IMR-90 (cell line): ENCODE measurements around the gene SIGLEC7. TPM values are rescaled to one million over a fixed set of nuclear protein-coding genes. Genes with fewer than 3 reads are reported as not detected.

ENCODE experiments used
- ATAC-seq: fragments of 200-7000 bp; cut with Tn5 transposase; 2 replicates; pipeline ENCODE4 v1.9.1; 2020; ENCODE audit warnings: low read depth, mild to moderate bottlenecking, moderate library complexity
- BruUV-seq: library from RNA; stranded (reverse); fragments of 400-500 nt; replicated peaks from 2 replicates; lab custom pipeline; 2021; lab: Mats Ljungman, UMichigan
- CTCF ChIA-PET: fragments of 300-600 bp; formaldehyde crosslinking; extraction: SDS; loops from one replicate; lab custom pipeline; 2021; ENCODE audit warnings: antibody characterized with exemption; lab: Yijun Ruan, JAX
- POLR2A ChIA-PET: fragments of 300-600 bp; sonication (Branson Sonifier 250); formaldehyde crosslinking; loops from one replicate; lab custom pipeline; 2022; ENCODE audit warnings: antibody characterized with exemption; ENCODE audit not compliant: unreplicated experiment; lab: Charles Lee
- DNase-seq: peaks from one replicate; pipeline ENCODE4 v3.0.0; 2013
- H2AFZ ChIP-seq: replicated peaks from 2 replicates; pipeline ENCODE3; 2013; ENCODE audit warnings: low read length, mild to moderate bottlenecking; ENCODE audit not compliant: poor library complexity
- H2AK5ac ChIP-seq: 2 replicates; pipeline ENCODE4 v1.6.1; 2013; ENCODE audit warnings: low read depth, low read length, inconsistent platforms
- H2AK9ac ChIP-seq: replicated peaks from 2 replicates; pipeline ENCODE3; 2013; ENCODE audit warnings: mild to moderate bottlenecking, low read depth, low read length, moderate library complexity; ENCODE audit not compliant: poor library complexity
- H2BK120ac ChIP-seq: 2 replicates; pipeline ENCODE4 v1.6.1; 2013; ENCODE audit warnings: low read depth, low read length, inconsistent platforms
- H2BK15ac ChIP-seq: 3 replicates; pipeline ENCODE4 v1.6.1; 2013; ENCODE audit warnings: low read depth, low read length, inconsistent platforms
- H2BK20ac ChIP-seq: 2 replicates; pipeline ENCODE4 v1.6.1; 2013; ENCODE audit warnings: low read depth, mild to moderate bottlenecking, inconsistent platforms, low read length, moderate library complexity
- H2BK5ac ChIP-seq: 2 replicates; pipeline ENCODE4 v1.6.1; 2013; ENCODE audit warnings: mild to moderate bottlenecking, low read depth, low read length, inconsistent platforms; ENCODE audit not compliant: poor library complexity, severe bottlenecking
- H3K14ac ChIP-seq: replicated peaks from 2 replicates; pipeline ENCODE4 v1.6.1; 2013; ENCODE audit warnings: low read depth, low read length, inconsistent platforms
- H3K18ac ChIP-seq: 2 replicates; pipeline ENCODE4 v1.6.1; 2013; ENCODE audit warnings: low read depth, low read length, control low read depth
- H3K23ac ChIP-seq: 2 replicates; pipeline ENCODE4 v1.6.1; 2013; ENCODE audit warnings: low read depth, low read length, inconsistent platforms
- H3K27ac ChIP-seq: 2 replicates; pipeline ENCODE4 v1.5.1; 2013; ENCODE audit warnings: mild to moderate bottlenecking, control low read depth, low read length; ENCODE audit not compliant: insufficient read depth
- H3K27me3 ChIP-seq: 2 replicates; pipeline ENCODE4 v1.6.1; 2013; ENCODE audit warnings: low read length; ENCODE audit not compliant: control insufficient read depth, insufficient read depth
- H3K36me3 ChIP-seq: 2 replicates; pipeline ENCODE4 v1.6.1; 2013; ENCODE audit warnings: low read length, mixed read lengths; ENCODE audit not compliant: control insufficient read depth, insufficient read depth
- H3K4ac ChIP-seq: 2 replicates; pipeline ENCODE4 v1.6.1; 2013; ENCODE audit warnings: low read depth, low read length, inconsistent platforms
- H3K4me1 ChIP-seq: 2 replicates; pipeline ENCODE4 v1.6.1; 2013; ENCODE audit warnings: low read length, mixed read lengths; ENCODE audit not compliant: control insufficient read depth, insufficient read depth
- H3K4me2 ChIP-seq: 2 replicates; pipeline ENCODE4 v1.6.1; 2013; ENCODE audit warnings: low read depth, mild to moderate bottlenecking, control low read depth, low read length, moderate library complexity
- H3K4me3 ChIP-seq: 2 replicates; pipeline ENCODE4 v1.5.1; 2013; ENCODE audit warnings: low read depth, mild to moderate bottlenecking, control low read depth, low read length, moderate library complexity; ENCODE audit not compliant: insufficient read depth
- H3K56ac ChIP-seq: 2 replicates; pipeline ENCODE4 v1.6.1; 2013; ENCODE audit warnings: low read length, inconsistent platforms; ENCODE audit not compliant: insufficient read depth; ENCODE audit errors: extremely low read depth
- H3K79me1 ChIP-seq, 2 experiments: 2 replicates each; pipeline ENCODE4 v1.6.1; 2013; ENCODE audit warnings: low read length in 2 of 2, inconsistent platforms in 1 of 2, low read depth in 1 of 2
- H3K9ac ChIP-seq: 2 replicates; pipeline ENCODE4 v1.6.1; 2013; ENCODE audit warnings: low read depth, low read length, control low read depth
- H3K9me1 ChIP-seq: 2 replicates; pipeline ENCODE4 v1.6.1; 2013; ENCODE audit warnings: low read length, inconsistent platforms; ENCODE audit not compliant: insufficient read depth
- H3K9me3 ChIP-seq: 2 replicates; pipeline ENCODE4 v1.6.1; 2013; ENCODE audit warnings: low read length; ENCODE audit not compliant: control insufficient read depth, insufficient read depth
- H4K20me1 ChIP-seq: 2 replicates; pipeline ENCODE4 v1.6.1; 2013; ENCODE audit warnings: low read length, inconsistent platforms; ENCODE audit not compliant: insufficient read depth
- H4K5ac ChIP-seq: 2 replicates; pipeline ENCODE4 v1.6.1; 2013; ENCODE audit warnings: mild to moderate bottlenecking, low read depth, low read length, control low read depth
- H4K8ac ChIP-seq, 2 experiments: 2 replicates each; pipeline ENCODE4 v1.6.1; 2013; ENCODE audit warnings: low read depth in 2 of 2, low read length in 2 of 2, control low read depth in 1 of 2, inconsistent platforms in 1 of 2
- H4K91ac ChIP-seq: 2 replicates; pipeline ENCODE4 v1.6.1; 2013; ENCODE audit warnings: low read depth, low read length, inconsistent platforms; ENCODE audit not compliant: insufficient read depth
- BHLHE40 ChIP-seq: fragments of 150-350 bp; IDR thresholded peaks from 2 replicates; pipeline ENCODE4 v1.6.1; 2016; ENCODE audit warnings: mild to moderate bottlenecking, low read depth, low read length
- CEBPB ChIP-seq: IDR thresholded peaks from 2 replicates; pipeline ENCODE4 v1.6.1; 2012; ENCODE audit warnings: low read depth, low read length, improper control_type of control experiment
- CHD1 ChIP-seq: IDR thresholded peaks from 2 replicates; pipeline ENCODE4 v1.6.1; 2012; ENCODE audit warnings: low read depth, low read length, improper control_type of control experiment
- CTCF ChIP-seq: conservative IDR thresholded peaks from 2 replicates; pipeline ENCODE4 v1.5.1; 2012; ENCODE audit warnings: mild to moderate bottlenecking, low read depth, low read length, improper control_type of control experiment
- ELK1 ChIP-seq: fragments of 150-350 bp; IDR thresholded peaks from 2 replicates; pipeline ENCODE4 v1.6.1; 2016; ENCODE audit warnings: low read depth, mild to moderate bottlenecking, low read length, moderate library complexity, borderline replicate concordance
- FOS ChIP-seq: fragments of 150-350 bp; IDR thresholded peaks from 2 replicates; pipeline ENCODE4 v1.6.1; 2016; ENCODE audit warnings: low read depth, low read length
- MAFK ChIP-seq: IDR thresholded peaks from 2 replicates; pipeline ENCODE4 v1.6.1; 2012; ENCODE audit warnings: low read depth, low read length, improper control_type of control experiment
- MAZ ChIP-seq: IDR thresholded peaks from 2 replicates; pipeline ENCODE4 v1.6.1; 2012; ENCODE audit warnings: low read depth, mild to moderate bottlenecking, low read length, improper control_type of control experiment, moderate library complexity, borderline replicate concordance
- MXI1 ChIP-seq: IDR thresholded peaks from 2 replicates; pipeline ENCODE4 v1.6.1; 2012; ENCODE audit warnings: low read depth, mild to moderate bottlenecking, low read length, moderate library complexity, borderline replicate concordance
- NFE2L2 ChIP-seq: fragments of 150-350 bp; IDR thresholded peaks from 2 replicates; pipeline ENCODE4 v1.6.1; 2016; ENCODE audit warnings: low read depth, mild to moderate bottlenecking, low read length
- POLR2A ChIP-seq: IDR thresholded peaks from 2 replicates; pipeline ENCODE4 v1.6.1; 2012; ENCODE audit warnings: mild to moderate bottlenecking, low read depth, low read length
- RAD21 ChIP-seq: IDR thresholded peaks from 2 replicates; pipeline ENCODE4 v1.6.1; 2012; ENCODE audit warnings: low read length, improper control_type of control experiment
- RCOR1 ChIP-seq: IDR thresholded peaks from 2 replicates; pipeline ENCODE4 v1.6.1; 2012; ENCODE audit warnings: mild to moderate bottlenecking, low read length, improper control_type of control experiment; ENCODE audit not compliant: insufficient replicate concordance
- RFX5 ChIP-seq: IDR thresholded peaks from 2 replicates; pipeline ENCODE4 v1.8.0; 2012; ENCODE audit warnings: low read depth, mild to moderate bottlenecking, low read length, moderate library complexity
- SMC3 ChIP-seq: fragments of 150-350 bp; IDR thresholded peaks from 2 replicates; pipeline ENCODE4 v1.6.1; 2016; ENCODE audit warnings: low read depth, mild to moderate bottlenecking, antibody characterized with exemption, low read length, moderate library complexity
- USF2 ChIP-seq: fragments of 150-350 bp; IDR thresholded peaks from 2 replicates; pipeline ENCODE4 v1.6.1; 2017; ENCODE audit warnings: mild to moderate bottlenecking, antibody characterized with exemption, low read length, low read depth
- WGBS, 2 experiments: methylation state at CpG; one replicate each; pipeline versions ENCODE4 v1.1.5 to v1.1.7; 2013; ENCODE audit warnings: missing lambda C conversion rate in 2 of 2; ENCODE audit not compliant: insufficient read length in 1 of 2; ENCODE audit errors: extremely low coverage in 2 of 2; 5-methylcytosine and 5-hydroxymethylcytosine counted together
- dilution Hi-C: fragments of 300-500 bp; cut with HindIII; formaldehyde crosslinking; loops from one replicate; pipeline ENCODE4 v1.14.3; 2018; ENCODE audit warnings: low sequenced_read_pairs; ENCODE audit not compliant: unreplicated experiment
- in situ Hi-C: fragments of 300-500 bp; cut with MboI; formaldehyde crosslinking; loops from 3 replicates; pipeline ENCODE4 v1.14.3; 2019; ENCODE audit warnings: low sequenced_read_pairs, inconsistent platforms, mixed read lengths
- intact Hi-C: fragments of 100-400 bp; cut with micrococcal nuclease; formaldehyde crosslinking; loops from 2 replicates; pipeline ENCODE4 v1.10.0; 2022
- polyA plus RNA-seq, 3 experiments: library from polyadenylated mRNA; depleted of rRNA; stranded (reverse); fragments of >200 nt; gene quantifications; 2 replicates each; pipeline ENCODE4 v1.2.3, GENCODE V29; 2012; ENCODE audit warnings: low replicate concordance in 1 of 3
- total RNA-seq: library from RNA; depleted of rRNA; stranded (reverse); fragments of >200 nt; gene quantifications from 2 replicates; pipeline ENCODE4 v1.2.3, GENCODE V29; 2012

Gene SIGLEC7
- total and polyA plus RNA-seq, 2 of the 4 experiments (the other 2 are of a cell fraction): not detected

- no CpG with 5 or more reads among the region's 4 CpGs for WGBS, 2 experiments
- Histone ChIP-seq H3K23ac (no peak overlapping the region), H3K14ac (no peak overlapping the region), H3K18ac (no peak overlapping the region), H2AK5ac (no peak overlapping the region), H3K27me3 (peaks cover 7% of the 10 kb centered on the region), H3K9me1 (no peaks in the 10 kb centered on the region), H4K8ac (no peak overlapping the region), H2BK5ac (no peak overlapping the region), H4K5ac (no peak overlapping the region), H3K56ac (no peak overlapping the region), H3K36me3 (no peaks in the 10 kb centered on the region), H2BK120ac (no peak overlapping the region), H3K9ac (no peak overlapping the region), H3K79me1 (no peaks in the 10 kb centered on the region), H2AK9ac (no peak overlapping the region), H3K4me3 (no peak overlapping the region), H2AFZ (no peak overlapping the region), H4K91ac (no peak overlapping the region), H3K9me3 (no peaks in the 10 kb centered on the region), H2BK20ac (no peak overlapping the region), H3K4me2 (no peak overlapping the region), H2BK15ac (no peak overlapping the region), H3K27ac (no peak overlapping the region), H3K4ac (no peak overlapping the region), H3K4me1 (no peaks in the 10 kb centered on the region), H4K20me1 (no peaks in the 10 kb centered on the region)
- intact Hi-C loops (no loop called here), in situ Hi-C loops (no loop called here), dilution Hi-C loops (no loop called here)
- CTCF ChIA-PET: no interaction called here
- TF ChIP-seq BHLHE40 (no peak), RCOR1 (no peak), CEBPB (no peak), CHD1 (no peak), POLR2A (no peak), SMC3 (no peak), MAFK (no peak), RAD21 (no peak), RFX5 (no peak), ELK1 (no peak), FOS (no peak), CTCF (no peak), MAZ (no peak), NFE2L2 (no peak), MXI1 (no peak), USF2 (no peak)
- POLR2A ChIA-PET: no interaction called here
- DNase-seq (no peak), ATAC-seq (no peak)
- no TSS peak for BruUV-seq
Observed at GRCh38 chr19:51139299-51140014, 2.6 kb upstream of the SIGLEC7 start.
